Astrocyte (in vitro differentiated cells and primary cell): ENCODE results near the gene KCNJ1.

Experiments used
- CTCF ChIP-seq: IDR thresholded peaks from 2 replicates; pipeline ENCODE4 v1.5.1; 2011; ENCODE audit warnings: low read depth, mild to moderate bottlenecking, inconsistent platforms, low read length, moderate library complexity; ENCODE audit not compliant: insufficient read depth
- EZH2 ChIP-seq: IDR thresholded peaks from 2 replicates; pipeline ENCODE4 v1.6.1; 2012; ENCODE audit warnings: mild to moderate bottlenecking, low read length, inconsistent platforms; ENCODE audit not compliant: insufficient read depth

GRCh38 chr11:128902515-128903066, 35.5 kb upstream of the KCNJ1 start:
- TF ChIP-seq CTCF: no peak
- no peak for TF ChIP-seq EZH2
